OCI-LY7 (cell line): ENCODE data around the gene STXBP5.

Experiments
- CTCF ChIP-seq: fragments of 200-600 bp; sonication (generic); conservative IDR thresholded peaks from 2 replicates; pipeline ENCODE4 v1.5.1; 2014; ENCODE audit warnings: mild to moderate bottlenecking, antibody characterized with exemption, low read length, moderate library complexity, mixed read lengths
- EZH2phosphoT487 ChIP-seq: fragments of 200-600 bp; sonication (generic); IDR thresholded peaks from 2 replicates; pipeline ENCODE4 v1.6.1; 2018; ENCODE audit warnings: low read depth, borderline replicate concordance, mild to moderate bottlenecking, mixed run types, antibody characterized with exemption, low read length, moderate library complexity, mixed read lengths

GRCh38 chr6:147209762-147210449 lies 5.7 kb downstream of the STXBP5 start:
- TF ChIP-seq CTCF (no peak), EZH2phosphoT487 (no peak)
